Measurements from ENCODE around the gene PDLIM3.

DNA sequence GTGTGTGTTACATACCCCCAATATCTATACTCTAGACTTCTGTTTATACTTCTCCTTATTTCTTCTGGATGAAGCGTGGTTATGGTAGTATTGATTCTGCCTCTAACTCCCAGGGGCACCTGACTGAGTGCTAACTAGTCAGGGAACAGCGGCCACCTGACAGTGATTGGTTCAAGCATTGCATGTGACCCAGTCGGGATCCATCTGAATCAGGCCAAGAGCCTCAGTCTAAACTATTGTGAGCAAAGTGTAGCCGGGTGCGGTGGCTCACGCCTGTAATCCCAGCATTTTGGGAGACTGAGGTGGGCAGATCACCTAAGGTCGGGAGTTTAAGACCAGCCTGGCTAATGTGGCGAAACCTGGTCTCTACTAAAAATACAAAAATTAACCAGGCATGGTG lies 73.7 kb downstream of the PDLIM3 start:
- TF ChIP-seq, protein P1, sequence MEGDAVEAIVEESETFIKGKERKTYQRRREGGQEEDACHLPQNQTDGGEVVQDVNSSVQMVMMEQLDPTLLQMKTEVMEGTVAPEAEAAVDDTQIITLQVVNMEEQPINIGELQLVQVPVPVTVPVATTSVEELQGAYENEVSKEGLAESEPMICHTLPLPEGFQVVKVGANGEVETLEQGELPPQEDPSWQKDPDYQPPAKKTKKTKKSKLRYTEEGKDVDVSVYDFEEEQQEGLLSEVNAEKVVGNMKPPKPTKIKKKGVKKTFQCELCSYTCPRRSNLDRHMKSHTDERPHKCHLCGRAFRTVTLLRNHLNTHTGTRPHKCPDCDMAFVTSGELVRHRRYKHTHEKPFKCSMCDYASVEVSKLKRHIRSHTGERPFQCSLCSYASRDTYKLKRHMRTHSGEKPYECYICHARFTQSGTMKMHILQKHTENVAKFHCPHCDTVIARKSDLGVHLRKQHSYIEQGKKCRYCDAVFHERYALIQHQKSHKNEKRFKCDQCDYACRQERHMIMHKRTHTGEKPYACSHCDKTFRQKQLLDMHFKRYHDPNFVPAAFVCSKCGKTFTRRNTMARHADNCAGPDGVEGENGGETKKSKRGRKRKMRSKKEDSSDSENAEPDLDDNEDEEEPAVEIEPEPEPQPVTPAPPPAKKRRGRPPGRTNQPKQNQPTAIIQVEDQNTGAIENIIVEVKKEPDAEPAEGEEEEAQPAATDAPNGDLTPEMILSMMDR (conservative IDR thresholded peaks at IDR 0.05 in 1 of 2, IDR thresholded peaks at IDR 0.05 in 1 of 2; ENCODE audit: extremely low read depth in 1 of 2, insufficient read depth in 1 of 2, low read depth in 1 of 2, low read length in 2 of 2) = no peak
- no peak for TF ChIP-seq EZH2 (IDR thresholded peaks at IDR 0.05; ENCODE audit: borderline replicate concordance, low read length)

Data from mammary epithelial cell (primary cell).